ENCODE measurements around the gene RASL10B. TPM values are rescaled to one million over a fixed set of nuclear protein-coding genes. Genes with fewer than 3 reads are reported as not detected.

Gene RASL10B
- total RNA-seq, 1 experiment from 2014 or later, result 0.09 TPM

GRCh38 chr17:35740216-35740615, 8.8 kb downstream of the RASL10B start:
- Mint-ChIP-seq H3K9me3 (ENCODE audit: unreplicated experiment) (no peaks in the 10 kb centered on the region), H3K4me3 (ENCODE audit: unreplicated experiment) (no peak overlapping the region), H3K36me3 (ENCODE audit: insufficient read depth, unreplicated experiment) (no peaks in the 10 kb centered on the region), H3K4me1 (ENCODE audit: insufficient read depth, unreplicated experiment) (no peaks in the 10 kb centered on the region), H3K27me3 (ENCODE audit: insufficient read depth, unreplicated experiment) (peaks cover 50% of the 10 kb centered on the region), H3K27ac (ENCODE audit: low read depth, unreplicated experiment) (no peak overlapping the region)
- no peak for DNase-seq (ENCODE audit: unreplicated experiment)
- ChIA-PET CTCF (interaction anchor here (0.9 to 7.8 kb wide), 3 partner anchors 8 to 127 kb away, joined by 5 to 57 read pairs (median 7); no protein-coding TSS in a partner anchor), POLR2A (no interaction called here)
- intact Hi-C loops (cut with micrococcal nuclease), result loop anchor here (10.0 kb wide), 2 partner anchors 75 to 425 kb away; no protein-coding TSS in a partner anchor
- BruUV-seq (replicated peaks), result no TSS peak
- TF ChIP-seq CTCF (IDR thresholded peaks at IDR 0.05; ENCODE audit: unreplicated experiment), result no peak

GRCh38 chr17:35740997-35741931, 9.8 kb downstream of the RASL10B start:
- Mint-ChIP-seq H3K27ac (ENCODE audit: low read depth, unreplicated experiment) (no peak overlapping the region), H3K27me3 (ENCODE audit: insufficient read depth, unreplicated experiment) (peaks cover 50% of the 10 kb centered on the region), H3K36me3 (ENCODE audit: insufficient read depth, unreplicated experiment) (no peaks in the 10 kb centered on the region), H3K4me1 (ENCODE audit: insufficient read depth, unreplicated experiment) (no peaks in the 10 kb centered on the region), H3K9me3 (ENCODE audit: unreplicated experiment) (no peaks in the 10 kb centered on the region), H3K4me3 (ENCODE audit: unreplicated experiment) (no peak overlapping the region)
- no peak for TF ChIP-seq CTCF (IDR thresholded peaks at IDR 0.05; ENCODE audit: unreplicated experiment)
- ChIA-PET CTCF (interaction anchor here (0.6 to 0.7 kb wide), 4 partner anchors 12 to 127 kb away, joined by 3 to 4 read pairs (median 3); no protein-coding TSS in a partner anchor), POLR2A (no interaction called here)
- BruUV-seq (replicated peaks), result no TSS peak
- no peak for DNase-seq (ENCODE audit: unreplicated experiment)
- intact Hi-C loops (cut with micrococcal nuclease), result loop anchor here (10.0 kb wide), 2 partner anchors 76 to 426 kb away; no protein-coding TSS in a partner anchor

- no peak overlapping the region for H3K27ac Mint-ChIP-seq (ENCODE audit: low read depth, unreplicated experiment)
- H3K4me3 Mint-ChIP-seq (ENCODE audit: unreplicated experiment), result no peak overlapping the region
- no peaks in the 10 kb centered on the region for H3K4me1 Mint-ChIP-seq (ENCODE audit: insufficient read depth, unreplicated experiment)
- no peak for DNase-seq (ENCODE audit: unreplicated experiment)
- H3K36me3 Mint-ChIP-seq (ENCODE audit: insufficient read depth, unreplicated experiment), result no peaks in the 10 kb centered on the region
- BruUV-seq (replicated peaks), result no TSS peak
- POLR2A ChIA-PET, result no interaction called here
- H3K9me3 Mint-ChIP-seq (ENCODE audit: unreplicated experiment), result no peaks in the 10 kb centered on the region
- intact Hi-C loops (cut with micrococcal nuclease), result loop anchor here (10.0 kb wide), 2 partner anchors 78 to 428 kb away; no protein-coding TSS in a partner anchor
- CTCF ChIA-PET, result interaction anchor here (0.7 to 9.3 kb wide), 2 partner anchors 60 to 130 kb away, joined by 3 to 150 read pairs; no protein-coding TSS in a partner anchor
- H3K27me3 Mint-ChIP-seq (ENCODE audit: insufficient read depth, unreplicated experiment), result peaks cover 50% of the 10 kb centered on the region
- no peak for TF ChIP-seq CTCF (IDR thresholded peaks at IDR 0.05; ENCODE audit: unreplicated experiment)
These were observed 11.1 kb downstream of the RASL10B start for GRCh38 chr17:35742496-35742895.

GRCh38 chr17:35742896-35743477, 11.5 kb downstream of the RASL10B start:
- CTCF ChIA-PET, result interaction anchor here (9.3 kb wide), 1 partner anchor 130 kb away, joined by 150 read pairs; no protein-coding TSS in a partner anchor
- H3K9me3 Mint-ChIP-seq (ENCODE audit: unreplicated experiment), result no peaks in the 10 kb centered on the region
- no peak overlapping the region for H3K27ac Mint-ChIP-seq (ENCODE audit: low read depth, unreplicated experiment)
- H3K4me1 Mint-ChIP-seq (ENCODE audit: insufficient read depth, unreplicated experiment), result peaks cover 3% of the 10 kb centered on the region
- peaks cover 50% of the 10 kb centered on the region for H3K27me3 Mint-ChIP-seq (ENCODE audit: insufficient read depth, unreplicated experiment)
- DNase-seq (ENCODE audit: unreplicated experiment), result no peak
- no peaks in the 10 kb centered on the region for H3K36me3 Mint-ChIP-seq (ENCODE audit: insufficient read depth, unreplicated experiment)
- POLR2A ChIA-PET, result no interaction called here
- no TSS peak for BruUV-seq (replicated peaks)
- no peak for TF ChIP-seq CTCF (IDR thresholded peaks at IDR 0.05; ENCODE audit: unreplicated experiment)
- intact Hi-C loops (cut with micrococcal nuclease), result loop anchor here (10.0 kb wide), 2 partner anchors 78 to 428 kb away; no protein-coding TSS in a partner anchor
- H3K4me3 Mint-ChIP-seq (ENCODE audit: unreplicated experiment), result no peak overlapping the region

Measured in MCF 10A (cell line).